ENCODE results near the gene SLC2A11.
"Not testable (repeated sequence)": the region's sequence is repeated elsewhere in the genome, so short reads cannot be mapped to it uniquely, and the experiment has no call there.

Gene SLC2A11

GRCh38 chr22:23892706-23893105, 35.0 kb downstream of the SLC2A11 start:
- no peak for DNase-seq

DNA sequence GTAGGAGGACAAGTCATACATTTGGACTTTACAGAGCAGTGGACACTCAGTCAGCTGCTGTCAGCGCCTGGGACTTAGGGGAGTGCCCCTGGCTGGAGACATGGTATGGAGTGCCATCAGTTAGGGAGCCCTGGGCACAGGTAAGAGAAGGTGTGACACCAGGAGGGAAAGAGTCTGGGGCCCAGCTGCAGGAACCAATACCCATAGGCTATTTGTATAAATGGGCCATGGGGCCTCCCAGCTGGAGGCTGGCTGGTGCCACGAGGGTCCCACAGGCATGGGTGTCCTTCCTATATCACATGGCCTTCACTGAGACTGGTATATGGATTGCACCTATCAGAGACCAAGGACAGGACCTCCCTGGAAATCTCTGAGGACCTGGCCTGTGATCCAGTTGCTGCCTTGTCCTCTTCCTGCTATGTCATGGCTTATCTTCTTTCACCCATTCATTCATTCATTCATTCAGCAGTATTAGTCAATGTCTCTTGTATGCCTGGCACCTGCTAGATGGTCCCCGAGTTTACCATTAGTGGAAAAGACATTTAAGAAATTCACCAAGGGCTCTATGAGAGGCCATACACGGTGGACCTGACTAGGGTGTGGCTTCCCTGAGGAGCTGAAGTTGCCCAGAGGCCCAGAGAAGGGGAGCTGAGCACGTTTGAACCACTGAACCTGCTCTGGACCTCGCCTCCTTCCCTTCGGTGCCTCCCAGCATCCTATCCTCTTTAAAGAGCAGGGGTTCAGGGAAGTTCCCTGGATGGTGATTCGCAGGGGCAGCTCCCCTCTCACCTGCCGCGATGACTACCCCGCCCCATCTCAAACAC, 35.7 kb downstream of the SLC2A11 start:
- no peak for DNase-seq

DNA sequence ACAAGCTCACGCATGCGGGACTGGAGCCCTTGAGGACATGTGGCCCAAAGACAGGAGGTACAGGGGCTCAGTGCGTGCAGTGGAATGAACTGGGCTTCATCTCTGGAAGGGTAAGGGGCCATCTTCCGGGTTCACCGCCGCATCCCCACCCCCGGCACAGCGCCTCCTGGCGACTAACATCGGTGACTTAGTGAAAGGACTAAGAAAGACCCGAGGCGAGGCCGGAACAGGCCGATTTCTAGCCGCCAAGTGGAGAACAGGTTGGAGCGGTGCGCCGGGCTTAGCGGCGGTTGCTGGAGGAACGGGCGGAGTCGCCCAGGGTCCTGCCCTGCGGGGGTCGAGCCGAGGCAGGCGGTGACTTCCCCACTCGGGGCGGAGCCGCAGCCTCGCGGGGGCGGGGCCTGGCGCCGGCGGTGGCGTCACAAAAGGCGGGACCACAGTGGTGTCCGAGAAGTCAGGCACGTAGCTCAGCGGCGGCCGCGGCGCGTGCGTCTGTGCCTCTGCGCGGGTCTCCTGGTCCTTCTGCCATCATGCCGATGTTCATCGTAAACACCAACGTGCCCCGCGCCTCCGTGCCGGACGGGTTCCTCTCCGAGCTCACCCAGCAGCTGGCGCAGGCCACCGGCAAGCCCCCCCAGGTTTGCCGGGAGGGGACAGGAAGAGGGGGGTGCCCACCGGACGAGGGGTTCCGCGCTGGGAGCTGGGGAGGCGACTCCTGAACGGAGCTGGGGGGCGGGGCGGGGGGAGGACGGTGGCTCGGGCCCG, 36.5 kb downstream of the SLC2A11 start, which contains the start of gene MIF:
Gene MIF (plus strand): TSS at position 439 of the 765 bp plus-strand sequence. CDS start 92 bp downstream, at position 531.
- peak; percentile 78 for DNase-seq

DNA sequence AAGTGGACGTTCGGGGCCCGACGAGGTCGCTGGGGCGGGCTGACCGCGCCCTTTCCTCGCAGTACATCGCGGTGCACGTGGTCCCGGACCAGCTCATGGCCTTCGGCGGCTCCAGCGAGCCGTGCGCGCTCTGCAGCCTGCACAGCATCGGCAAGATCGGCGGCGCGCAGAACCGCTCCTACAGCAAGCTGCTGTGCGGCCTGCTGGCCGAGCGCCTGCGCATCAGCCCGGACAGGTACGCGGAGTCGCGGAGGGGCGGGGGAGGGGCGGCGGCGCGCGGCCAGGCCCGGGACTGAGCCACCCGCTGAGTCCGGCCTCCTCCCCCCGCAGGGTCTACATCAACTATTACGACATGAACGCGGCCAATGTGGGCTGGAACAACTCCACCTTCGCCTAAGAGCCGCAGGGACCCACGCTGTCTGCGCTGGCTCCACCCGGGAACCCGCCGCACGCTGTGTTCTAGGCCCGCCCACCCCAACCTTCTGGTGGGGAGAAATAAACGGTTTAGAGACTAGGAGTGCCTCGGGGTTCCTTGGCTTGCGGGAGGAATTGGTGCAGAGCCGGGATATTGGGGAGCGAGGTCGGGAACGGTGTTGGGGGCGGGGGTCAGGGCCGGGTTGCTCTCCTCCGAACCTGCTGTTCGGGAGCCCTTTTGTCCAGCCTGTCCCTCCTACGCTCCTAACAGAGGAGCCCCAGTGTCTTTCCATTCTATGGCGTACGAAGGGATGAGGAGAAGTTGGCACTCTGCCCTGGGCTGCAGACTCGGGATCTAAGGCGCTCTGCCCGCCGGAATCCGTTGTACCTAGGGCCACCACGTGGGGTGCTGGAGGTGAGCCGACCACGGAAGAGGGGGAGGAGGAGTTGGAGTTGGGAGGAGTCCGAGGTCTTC, 37.3 kb downstream of the SLC2A11 start:
- DNase-seq, result peak; percentile 57

DNA sequence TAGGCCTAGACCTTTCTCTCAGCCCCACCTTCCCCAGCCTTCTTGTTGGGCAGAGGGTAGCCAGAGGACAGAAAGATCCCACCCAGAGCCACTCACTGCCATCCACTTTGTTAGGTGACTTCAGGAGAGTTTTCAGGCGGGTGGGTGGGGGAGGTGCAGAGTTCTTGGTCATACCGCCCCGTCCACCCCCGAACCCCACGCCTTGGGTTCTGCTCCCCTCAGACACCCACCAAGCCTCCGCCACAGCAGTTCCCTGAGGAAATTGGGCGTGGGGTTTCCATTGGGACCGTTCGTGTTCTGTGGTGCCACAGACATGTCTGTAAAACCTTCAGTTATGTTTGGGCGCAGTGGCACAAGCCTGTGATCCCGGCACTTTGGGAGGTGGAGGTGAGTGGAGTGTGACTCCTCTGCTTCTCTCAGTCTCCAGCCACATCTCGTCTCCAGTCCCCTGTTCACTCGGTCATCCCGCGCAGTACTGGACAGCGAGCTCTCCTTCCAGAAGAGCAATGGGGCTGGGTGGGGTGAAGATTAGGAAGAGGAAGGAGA, 38.0 kb downstream of the SLC2A11 start:
- no peak for DNase-seq

DNA sequence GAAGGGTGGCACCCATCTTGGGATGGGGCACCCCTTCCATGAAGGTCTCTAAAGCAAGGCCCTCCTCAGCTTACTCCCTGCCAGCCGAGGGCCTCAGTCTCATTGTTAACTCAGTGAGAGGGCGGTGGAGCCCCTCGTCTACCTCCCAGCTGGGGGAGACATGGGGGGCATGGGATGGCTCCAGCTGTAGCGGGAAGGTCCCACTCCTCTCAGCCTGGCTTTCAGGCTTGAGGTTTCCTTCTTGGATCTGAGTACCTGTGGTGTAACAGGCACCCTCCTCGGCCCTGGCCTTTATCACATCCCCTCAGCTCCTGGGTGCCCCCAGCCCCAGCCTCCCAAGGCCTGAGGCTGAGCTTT, 38.5 kb downstream of the SLC2A11 start:
- DNase-seq, result no peak

DNA sequence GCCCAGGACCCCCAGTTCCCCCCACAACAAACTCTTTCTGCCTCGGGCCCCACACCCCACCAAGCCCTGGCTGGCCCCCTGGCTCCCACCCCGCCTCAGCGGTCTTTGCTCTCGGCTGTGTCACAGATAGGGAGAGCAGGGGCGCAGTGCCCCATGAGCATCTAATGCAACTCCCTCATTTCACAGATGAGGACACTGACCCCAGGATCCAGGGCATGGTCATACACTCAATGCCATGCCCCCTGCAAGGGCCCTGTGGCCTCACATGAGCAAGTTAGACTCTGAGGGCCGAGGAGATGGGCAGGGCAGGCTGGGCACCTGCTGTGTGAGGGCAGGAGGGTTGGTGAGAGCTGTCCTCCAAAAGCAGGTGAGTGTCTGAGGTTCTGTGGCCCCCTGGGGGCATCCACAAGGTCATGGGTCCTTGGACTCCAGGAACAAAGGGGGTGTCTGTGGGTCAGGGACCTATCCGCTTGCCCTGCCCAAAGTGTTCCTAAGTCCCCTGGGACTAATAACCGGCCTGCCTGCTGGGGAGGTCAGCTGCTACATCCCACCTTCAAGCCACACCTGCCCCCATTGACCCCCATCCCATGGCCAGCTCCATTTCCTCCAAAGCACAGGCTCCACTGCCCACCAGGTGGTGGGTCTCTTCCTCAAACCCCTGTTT, 39.0 kb downstream of the SLC2A11 start:
- no peak for DNase-seq

DNA sequence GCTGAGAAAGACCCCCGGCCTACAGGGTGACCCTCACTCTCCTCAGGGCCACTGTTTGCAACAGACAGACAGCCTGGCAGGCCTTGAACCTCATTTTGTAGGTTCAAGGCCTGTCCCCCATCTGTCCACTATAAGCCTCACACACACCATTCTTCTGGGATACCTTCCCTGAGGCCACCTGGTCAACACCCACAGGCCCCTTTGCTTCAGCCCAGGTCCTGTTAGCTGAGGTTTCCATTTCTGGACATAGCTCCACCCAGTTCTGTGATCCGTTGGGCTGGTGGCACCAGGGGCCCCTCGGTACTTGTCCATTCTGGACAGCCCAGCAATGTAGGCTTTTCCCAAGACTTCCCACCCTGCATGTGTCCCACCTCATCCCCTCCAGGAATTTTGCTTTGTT, 39.6 kb downstream of the SLC2A11 start:
- DNase-seq, result no peak

- DNase-seq, result no peak
Observed at GRCh38 chr22:23898006-23898974, 40.6 kb downstream of the SLC2A11 start.

GRCh38 chr22:23899042-23899745, 41.5 kb downstream of the SLC2A11 start:
- DNase-seq, result no peak

DNA sequence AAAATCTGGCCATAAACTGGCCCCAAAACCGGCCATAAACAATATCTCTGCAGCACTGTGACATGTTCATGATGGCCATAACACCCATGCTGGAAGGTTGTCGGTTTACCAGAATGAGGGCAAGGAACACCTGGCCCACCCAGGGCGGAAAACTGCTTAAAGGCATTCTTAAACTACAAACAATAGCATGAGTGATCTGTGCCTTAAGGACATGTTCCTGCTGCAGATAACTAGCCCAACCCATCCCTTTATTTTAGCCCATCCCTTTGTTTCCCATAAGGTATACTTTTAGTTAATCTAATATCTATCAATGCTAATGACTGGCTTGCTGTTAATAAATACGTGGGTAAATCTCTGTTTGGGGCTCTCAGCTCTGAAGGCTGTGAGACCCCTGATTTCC, 42.6 kb downstream of the SLC2A11 start:
- not testable (repeated sequence) for DNase-seq

- DNase-seq, result no peak
Observed at GRCh38 chr22:23901600-23901999, 43.9 kb downstream of the SLC2A11 start.

- no peak for DNase-seq
Observed at GRCh38 chr22:23903328-23903971, 45.8 kb downstream of the SLC2A11 start.

DNA sequence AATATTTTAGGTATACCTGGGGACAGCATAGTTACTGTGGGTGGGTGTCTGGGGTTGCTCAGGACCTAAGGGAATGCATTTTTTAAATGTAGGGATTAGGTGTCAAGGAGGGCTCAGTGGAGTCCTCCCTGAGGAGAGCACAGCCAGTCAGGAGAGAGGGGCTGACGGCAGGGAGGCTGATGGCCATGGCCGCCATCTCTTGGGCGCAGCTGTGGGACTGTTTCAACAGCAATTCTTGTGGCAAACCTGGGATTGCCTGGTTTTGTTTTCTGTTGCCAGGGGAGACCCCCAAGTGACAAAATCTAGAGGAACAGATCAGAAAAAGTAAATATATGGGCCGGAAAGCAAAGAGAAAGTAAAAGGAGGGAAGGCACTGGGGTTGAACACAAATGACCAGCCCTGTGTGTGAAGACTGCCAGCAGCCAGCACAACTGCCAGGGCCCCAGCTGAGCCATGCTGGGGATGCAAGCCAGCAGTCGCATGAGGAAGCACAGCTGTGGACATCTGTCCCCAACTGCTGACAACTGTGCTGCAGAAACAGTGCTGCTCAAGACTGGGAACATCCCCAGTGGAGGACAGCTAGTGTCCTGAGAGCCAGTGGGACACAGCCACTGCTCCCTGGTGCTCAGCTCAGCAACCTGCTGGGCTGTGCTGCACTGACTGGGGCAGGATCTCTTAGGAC, 47.0 kb downstream of the SLC2A11 start:
- no peak for DNase-seq

GRCh38 chr22:23906641-23907040, 49.0 kb downstream of the SLC2A11 start:
- DNase-seq, result no peak

DNA sequence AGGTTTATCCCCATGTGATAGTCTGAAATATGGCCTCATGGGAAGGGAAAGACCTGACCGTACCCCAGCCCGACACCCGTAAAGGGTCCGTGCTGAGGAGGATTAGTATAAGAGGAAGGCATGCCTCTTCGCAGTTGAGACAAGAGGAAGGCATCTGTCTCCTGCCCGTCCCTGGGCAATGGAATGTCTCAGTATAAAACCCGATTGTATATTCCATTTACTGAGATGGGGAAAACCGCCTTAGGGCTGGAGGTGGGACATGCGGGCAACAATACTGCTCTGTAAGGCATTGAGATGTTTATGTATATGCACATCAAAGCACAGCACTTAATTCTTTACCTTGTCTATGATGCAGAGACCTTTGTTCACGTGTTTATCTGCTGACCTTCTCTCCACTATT, 49.7 kb downstream of the SLC2A11 start:
- not testable (repeated sequence) for DNase-seq

DNA sequence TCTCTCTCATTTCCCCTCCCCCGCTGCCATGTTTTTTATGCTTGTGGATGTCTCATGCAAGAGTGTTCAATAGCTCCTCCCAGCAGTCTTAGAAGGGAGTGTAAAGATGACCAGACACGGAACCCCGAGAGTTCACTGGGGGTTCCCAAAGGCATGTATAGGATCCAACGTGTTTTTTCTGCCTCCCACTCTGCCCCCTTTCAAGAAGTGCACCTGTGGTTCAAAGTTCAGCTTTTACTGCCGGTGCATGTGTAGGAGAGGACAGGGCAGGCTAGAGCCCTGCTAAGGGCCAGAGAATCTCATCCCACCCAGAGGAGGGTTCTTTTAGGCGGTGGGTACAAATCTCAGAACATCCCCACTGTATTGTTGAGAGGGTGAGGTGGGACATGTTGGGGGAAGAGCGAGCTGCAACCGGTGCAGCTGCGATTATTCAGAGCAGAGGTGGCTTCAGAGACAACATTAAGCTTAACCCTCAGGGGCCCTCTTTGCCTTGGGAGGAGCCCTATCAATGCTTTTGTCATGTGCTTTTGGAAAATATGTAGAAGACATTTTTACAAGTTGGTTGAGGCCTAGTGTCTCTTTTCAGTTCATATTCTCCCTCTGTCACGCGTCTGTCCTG, 51.0 kb downstream of the SLC2A11 start:
- DNase-seq, result no peak

- DNase-seq, result no peak
Observed at GRCh38 chr22:23909296-23909898, 51.7 kb downstream of the SLC2A11 start.

Measured in NCI-H526 treated with DMSO at 0.1 percent for 48 hours (cell line).